ENCODE data around the gene STAB1.

GRCh38 chr3:52521488-52521824 is 26.3 kb downstream of the STAB1 start:
- TF ChIP-seq CTCF (IDR thresholded peaks at IDR 0.05), result no peak
- TF ChIP-seq POLR2A (IDR thresholded peaks at IDR 0.05), result no peak
